HG03066 (cell line): ENCODE data around the gene CERS6.

Source experiments
- ATAC-seq: cut with Tn5 transposase; IDR thresholded peaks from one replicate; pipeline ENCODE4 v1.9.1; 2021; ENCODE audit warnings: low read depth; ENCODE audit not compliant: unreplicated experiment

CERS6 gene

DNA sequence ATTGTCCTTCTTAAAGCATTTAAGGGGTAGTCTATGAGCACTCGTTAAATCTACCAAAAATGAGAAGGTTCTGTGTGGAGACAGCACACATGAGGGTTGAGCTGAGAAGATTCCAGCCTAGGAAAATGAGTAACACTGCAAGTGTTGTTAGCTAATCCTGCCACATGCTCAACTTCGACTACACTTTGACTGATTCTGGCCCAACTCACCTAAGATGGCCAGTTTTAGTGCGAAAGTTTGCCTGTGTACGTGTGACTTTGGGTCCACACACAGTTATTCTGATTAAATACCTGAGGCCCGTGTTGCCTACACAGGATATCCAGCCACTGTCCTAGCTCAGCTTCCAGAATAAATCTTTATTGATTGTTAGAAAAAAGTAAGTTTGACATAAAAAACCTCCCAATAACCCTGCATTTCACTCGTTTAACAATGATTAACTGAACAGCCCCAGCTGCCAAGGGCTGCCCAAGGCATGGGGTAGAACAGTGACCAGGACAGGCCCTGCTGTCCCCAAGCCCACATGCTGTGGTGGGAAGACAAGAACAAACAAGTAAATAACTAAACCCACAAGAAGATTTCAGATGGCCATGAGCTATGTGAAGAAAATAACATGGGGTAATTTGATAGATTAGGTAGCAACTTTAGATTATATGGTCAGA, 14.7 kb upstream of the CERS6 start:
- no peak for ATAC-seq

DNA sequence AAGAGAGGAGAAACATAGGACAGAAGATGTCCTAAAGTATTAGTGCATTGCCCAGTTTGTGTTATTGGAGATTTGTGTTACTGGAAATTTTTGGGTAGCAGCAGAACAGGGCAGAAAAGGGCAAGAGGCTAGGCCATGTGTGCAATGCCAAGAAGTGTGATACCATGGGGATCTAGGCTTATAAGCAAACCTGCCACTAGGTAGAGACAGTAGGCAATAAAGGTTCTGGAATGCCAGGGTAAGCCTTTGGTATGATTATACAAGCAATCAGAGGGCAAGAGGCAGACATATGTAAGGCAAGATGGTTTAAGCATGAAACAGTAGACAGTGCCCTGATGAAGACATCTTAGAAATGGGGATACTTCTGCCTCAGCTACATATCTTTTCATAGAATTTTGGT, 12.3 kb upstream of the CERS6 start:
- no peak for ATAC-seq

DNA sequence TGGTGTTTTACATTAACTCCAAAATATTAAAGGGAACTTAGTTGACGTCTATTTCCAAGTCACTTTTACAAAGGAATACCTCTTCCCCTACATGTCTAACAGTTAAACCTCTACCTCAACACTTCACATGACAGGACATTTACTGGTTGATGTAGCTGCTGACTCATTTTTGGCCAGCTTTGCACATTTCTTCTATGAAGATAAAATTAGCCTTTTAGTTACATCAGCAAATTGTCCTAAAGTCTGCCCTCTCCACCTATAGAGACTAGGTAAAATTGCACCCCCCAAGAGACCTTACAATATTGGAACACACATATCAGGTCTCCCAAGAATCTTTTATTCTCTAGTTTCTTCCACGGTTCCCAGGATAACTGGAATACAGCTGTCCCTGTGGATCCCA, 10.1 kb upstream of the CERS6 start:
- no peak for ATAC-seq

GRCh38 chr2:168448980-168449379, 7.1 kb upstream of the CERS6 start:
- no peak for ATAC-seq

GRCh38 chr2:168449419-168449818, 6.7 kb upstream of the CERS6 start:
- ATAC-seq, result no peak

- no peak for ATAC-seq
These were observed 5.9 kb upstream of the CERS6 start for GRCh38 chr2:168450171-168450570.

DNA sequence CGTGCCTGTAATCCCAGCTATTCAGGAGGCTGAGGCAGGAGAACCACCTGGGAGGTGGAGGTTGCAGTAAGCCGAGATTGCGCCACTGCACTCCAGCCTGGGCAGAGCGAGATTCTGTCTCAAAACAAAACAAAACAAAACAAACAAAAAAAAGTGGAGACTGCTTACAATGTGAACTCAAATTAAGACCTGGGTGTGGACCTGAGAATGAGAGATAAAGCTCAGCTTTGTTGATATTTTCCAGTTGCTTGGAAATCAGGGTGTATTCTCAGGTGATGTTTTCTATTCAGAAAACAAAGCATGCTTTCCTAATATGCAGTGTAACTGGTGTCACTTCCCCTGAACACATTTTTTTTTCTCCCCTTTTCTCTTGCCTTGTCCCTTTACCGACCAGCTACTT, 5.3 kb upstream of the CERS6 start:
- no peak for ATAC-seq

DNA sequence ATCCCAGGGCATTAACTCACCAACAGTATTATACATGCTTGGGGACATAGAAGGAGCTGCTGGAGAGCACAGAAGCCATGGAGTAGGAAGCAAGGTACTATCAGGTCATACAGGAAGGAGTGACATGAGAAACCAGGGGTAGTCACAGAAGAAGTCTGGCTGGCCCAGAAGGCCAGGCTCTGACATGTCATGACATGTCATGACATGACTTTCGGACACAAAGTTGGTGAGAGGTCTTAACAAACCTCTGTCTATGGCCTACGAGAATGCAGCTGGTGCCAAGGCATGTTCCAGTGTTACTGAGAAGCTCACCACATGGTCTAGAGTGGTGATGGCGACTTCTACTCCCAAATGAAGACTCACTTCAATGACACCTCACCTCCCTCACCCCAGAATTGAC, 3.3 kb upstream of the CERS6 start:
- no peak for ATAC-seq

DNA sequence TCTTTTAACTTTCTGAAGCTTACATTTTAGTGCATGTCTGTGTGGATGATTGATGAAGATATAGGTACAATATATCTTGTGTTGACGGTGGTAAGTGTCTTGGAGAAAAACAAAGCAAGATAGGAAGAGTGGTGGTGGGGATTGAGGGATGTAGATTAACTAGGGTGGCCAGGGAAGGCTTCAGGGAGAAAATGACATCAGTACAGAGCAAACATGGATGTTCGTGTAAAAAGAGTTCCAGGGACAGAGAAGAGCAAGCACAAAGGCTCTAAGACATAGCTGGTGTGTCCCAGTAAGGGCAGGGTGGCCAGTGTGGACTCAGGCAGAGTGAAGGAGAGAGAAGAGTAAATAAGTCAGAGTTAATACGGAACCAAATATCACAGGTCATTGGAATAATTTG, 2.7 kb upstream of the CERS6 start:
- no peak for ATAC-seq

GRCh38 chr2:168454737-168455644, 1.1 kb upstream of the CERS6 start:
- ATAC-seq, result no peak

DNA sequence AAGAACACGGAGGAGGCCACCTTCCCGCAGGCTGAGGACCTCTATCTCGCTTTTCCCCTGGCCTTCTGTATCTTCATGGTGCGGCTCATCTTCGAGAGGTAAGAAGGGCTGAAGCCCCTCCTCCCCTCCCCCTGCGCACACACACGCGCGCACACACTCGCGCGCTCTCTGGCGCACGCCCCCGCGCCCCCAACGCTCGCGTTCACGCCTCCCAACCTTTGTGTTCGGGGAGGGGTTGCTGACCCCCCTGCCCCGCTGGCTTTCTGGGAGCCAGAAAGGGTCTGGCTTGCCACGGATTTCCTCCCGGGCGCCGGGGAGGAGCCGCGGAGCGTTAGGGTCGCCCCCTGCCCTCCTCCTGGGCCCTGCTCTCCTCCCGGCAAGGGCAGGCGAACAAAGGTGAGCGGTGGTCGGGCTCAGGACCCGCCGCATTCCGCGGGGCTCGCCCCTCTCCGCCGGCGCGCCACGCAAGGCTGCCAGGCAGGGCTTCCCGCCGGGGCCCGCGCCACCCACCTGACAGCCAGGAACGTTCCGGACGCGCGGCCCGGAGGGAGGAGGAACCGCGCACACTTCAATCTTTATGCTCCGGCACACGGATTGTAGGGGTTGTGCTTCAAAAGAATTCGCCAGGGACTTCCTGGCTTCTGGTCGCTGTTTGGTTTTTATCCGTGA, 583 bp downstream of the CERS6 start:
- ATAC-seq, result peak; percentile 27

DNA sequence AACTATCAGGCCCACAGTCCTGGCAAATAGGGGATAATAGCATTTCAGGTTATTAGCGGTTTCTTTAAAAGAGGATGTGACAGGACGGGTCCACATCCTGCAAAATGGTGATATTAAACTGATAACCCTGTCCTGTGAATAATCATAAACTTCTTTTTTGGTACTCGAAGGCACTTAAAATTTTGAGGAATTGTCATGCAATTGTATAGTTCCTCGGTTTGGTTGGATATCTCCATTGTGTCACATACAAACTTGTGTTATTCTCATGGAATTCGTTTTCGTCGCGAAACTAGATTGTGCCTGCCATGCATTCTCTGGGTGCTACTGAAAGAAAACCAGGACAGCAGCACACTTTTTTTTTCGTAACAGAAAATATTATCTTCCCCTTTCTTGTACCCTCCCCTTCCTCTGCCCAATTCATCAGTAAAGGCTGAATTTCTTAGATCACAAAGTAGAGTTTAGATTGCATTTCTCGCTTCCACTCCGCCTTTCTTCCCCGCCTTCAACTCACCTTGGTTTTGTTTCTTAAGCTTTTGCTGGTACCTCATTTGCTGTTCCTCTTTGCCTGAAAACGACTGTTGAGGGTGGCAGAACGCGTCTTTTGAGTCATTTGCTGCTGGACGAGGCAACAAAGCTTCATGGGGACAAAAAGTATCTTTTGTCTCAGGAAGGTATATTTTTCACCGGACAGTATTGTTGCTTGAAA, 1.3 kb downstream of the CERS6 start:
- ATAC-seq, result peak; percentile 1

- ATAC-seq, result no peak
These were observed 2.1 kb downstream of the CERS6 start for GRCh38 chr2:168458139-168458538.

- no peak for ATAC-seq
These were observed 3.2 kb downstream of the CERS6 start for GRCh38 chr2:168459256-168459655.

DNA sequence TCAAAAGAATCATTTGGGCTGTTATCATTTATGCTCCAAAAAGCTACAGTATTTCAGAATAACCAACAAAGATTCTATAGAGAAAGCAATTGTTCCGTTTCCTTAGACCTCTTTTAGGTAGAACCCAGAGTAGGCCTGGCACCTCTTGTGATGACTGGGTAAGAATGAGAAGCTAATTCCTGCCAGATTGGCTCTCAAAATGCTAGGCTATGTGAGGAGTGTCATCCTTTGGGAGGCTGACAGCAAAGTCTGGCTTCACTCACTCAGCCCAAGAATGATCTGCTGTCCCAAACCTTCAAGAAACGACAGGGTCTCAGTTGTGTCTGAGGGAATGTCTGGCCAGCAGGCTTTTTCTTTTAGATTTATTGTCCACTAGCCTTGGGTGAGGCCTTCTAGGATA, 4.5 kb downstream of the CERS6 start:
- no peak for ATAC-seq

DNA sequence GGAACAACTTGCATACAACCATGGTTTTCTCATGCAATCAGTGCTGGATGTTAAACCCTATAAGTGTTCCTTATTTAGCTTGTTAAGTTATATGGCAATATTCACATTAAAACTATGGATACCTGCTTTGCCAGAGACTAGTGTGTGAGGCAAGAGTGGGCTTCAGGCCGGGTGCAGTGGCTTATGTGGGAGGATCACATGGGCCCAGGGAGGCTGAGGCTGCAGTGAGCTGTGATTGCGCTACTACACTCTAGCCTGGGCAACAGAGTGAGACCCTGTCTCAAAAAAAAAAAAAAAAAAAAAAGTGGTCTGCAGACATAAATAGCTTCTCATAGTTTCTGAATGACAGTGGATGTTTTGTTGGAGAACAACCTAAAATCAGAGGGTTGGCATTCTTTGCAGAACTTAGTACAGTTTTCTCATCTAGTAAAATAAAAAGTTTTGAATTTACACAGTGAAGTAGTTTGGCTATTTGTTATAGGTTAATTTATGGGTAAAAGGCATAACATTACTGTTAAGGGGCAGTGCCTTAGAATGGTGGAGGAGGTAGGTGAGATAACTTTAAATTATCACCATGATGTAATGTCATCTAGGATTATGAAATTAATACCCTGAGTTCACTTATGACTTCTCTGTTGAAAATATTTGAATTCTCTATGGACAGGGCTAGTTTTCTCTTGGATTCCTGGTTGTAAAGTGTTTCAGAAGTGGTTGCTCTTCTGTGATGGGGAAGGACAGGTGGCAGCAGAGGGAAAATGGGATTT, 5.3 kb downstream of the CERS6 start:
- no peak for ATAC-seq

DNA sequence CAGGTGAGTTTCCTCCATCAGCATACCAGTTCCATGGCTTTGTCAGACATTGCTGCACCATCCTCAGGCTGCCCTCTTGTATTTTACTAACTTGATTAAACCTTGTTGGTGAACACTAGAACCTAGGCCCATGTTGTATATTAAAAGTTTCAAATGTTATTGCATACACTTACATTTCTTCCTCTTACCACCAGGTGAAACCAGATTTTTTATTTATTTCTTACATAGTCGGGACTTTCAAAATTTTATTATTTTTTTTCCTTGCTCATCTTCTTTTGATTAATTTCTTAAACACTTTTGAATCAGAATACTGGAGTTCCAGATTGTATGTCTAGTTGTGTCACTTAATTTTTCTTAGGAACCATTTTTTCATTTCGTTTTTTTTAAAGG, 5.9 kb downstream of the CERS6 start:
- ATAC-seq, result no peak

DNA sequence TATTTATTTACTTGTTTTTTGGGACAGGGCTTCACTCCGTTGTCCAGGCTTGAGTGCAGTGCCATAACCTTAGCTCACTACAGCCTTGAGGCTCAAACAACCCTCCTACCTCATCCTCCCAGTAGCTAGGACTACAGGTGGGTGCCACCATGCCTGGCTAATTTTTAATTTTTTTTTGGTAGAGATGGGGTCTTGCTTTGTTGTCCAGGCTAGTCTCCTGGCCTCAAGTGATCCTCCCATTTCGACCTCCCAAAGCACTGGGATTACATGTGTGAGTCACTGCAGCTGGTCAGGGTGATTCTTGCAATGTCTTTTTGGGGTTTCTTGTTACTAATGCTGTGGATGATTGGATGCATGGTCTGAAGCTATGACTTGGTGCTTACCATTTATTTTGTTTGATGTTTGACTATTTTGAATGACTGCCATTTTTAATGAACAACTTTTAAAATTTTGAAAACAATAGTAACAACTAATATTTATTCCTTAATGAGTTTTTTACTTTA, 6.5 kb downstream of the CERS6 start:
- no peak for ATAC-seq

- no peak for ATAC-seq
These were observed 9.5 kb downstream of the CERS6 start for GRCh38 chr2:168465594-168465993.

DNA sequence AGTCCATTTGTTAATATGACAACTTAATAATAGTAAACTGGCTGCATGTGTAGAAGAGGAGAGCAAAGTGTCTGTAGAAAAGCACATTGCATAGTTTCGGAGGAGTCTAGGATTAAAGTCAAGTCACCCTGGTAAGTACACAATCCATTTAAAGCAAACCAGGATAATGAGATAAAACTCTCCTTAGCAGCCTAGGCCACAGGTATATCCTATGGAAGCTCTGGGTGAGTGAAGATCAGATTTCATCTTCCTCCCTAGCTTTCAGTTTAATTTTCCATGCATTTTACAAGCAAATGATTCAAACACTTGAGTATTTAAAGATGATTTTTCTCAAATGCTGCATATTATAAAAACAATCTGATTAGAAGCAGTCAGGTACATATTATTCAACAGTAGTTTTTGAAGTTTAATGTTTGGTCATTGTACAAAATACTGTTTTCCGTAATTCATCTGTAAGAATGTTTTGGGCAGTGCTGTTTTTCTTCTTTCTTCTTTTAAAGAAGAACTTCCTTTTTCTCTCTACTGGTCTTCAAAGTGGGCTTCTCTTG, 10.2 kb downstream of the CERS6 start:
- ATAC-seq, result no peak
